Thyroid gland (tissue), 4 donors: ENCODE results near the gene ADAMTS2. TPM values are rescaled to one million over a fixed set of nuclear protein-coding genes. Genes with fewer than 3 reads are reported as not detected.

ENCODE experiments used
- DNase-seq, 2 donors: peaks; one replicate each; pipeline ENCODE4 v3.0.0-alpha.2; 2019
- H3K27ac ChIP-seq, 3 donors: fragments of 200-600 bp; sonication (generic); 1 replicate in 2 of 3; 2 replicates in 1 of 3; pipeline ENCODE4 v1.5.1; 2016 to 2019; ENCODE audit warnings: mild to moderate bottlenecking in 1 of 3, moderate library complexity in 1 of 3
- H3K27me3 ChIP-seq: fragments of 200-600 bp; sonication (generic); one replicate; pipeline ENCODE4 v1.5.1; 2019
- H3K36me3 ChIP-seq, 2 donors: fragments of 200-600 bp; sonication (generic); one replicate each; pipeline ENCODE4 v1.5.1; 2016 to 2019
- H3K4me1 ChIP-seq, 2 donors: fragments of 200-600 bp; sonication (generic); one replicate each; pipeline ENCODE4 v1.5.1; 2017 to 2019
- H3K4me3 ChIP-seq, 3 donors: fragments of 200-600 bp; sonication (generic); replicated peaks in 1 of 3; 1 replicate in 2 of 3; 2 replicates in 1 of 3; pipeline ENCODE4 v1.5.1; 2016; ENCODE audit warnings: mild to moderate bottlenecking in 1 of 3
- H3K9me3 ChIP-seq: fragments of 200-600 bp; sonication (generic); one replicate; pipeline ENCODE4 v1.5.1; 2017
- CTCF ChIP-seq, 6 experiments: fragments of 200-600 bp in 3 of 6; fragments of 450-650 bp in 3 of 6; sonication (generic) in 3 of 6; IDR thresholded peaks; one replicate each; pipeline ENCODE4 v1.5.1; 2016 to 2019; ENCODE audit warnings: antibody characterized with exemption in 6 of 6, mild to moderate bottlenecking in 2 of 6, inconsistent platforms in 1 of 6, moderate library complexity in 1 of 6
- POLR2A ChIP-seq, 2 donors: fragments of 450-650 bp; IDR thresholded peaks; one replicate each; pipeline ENCODE4 v1.6.1; 2017; ENCODE audit warnings: antibody characterized with exemption in 2 of 2, mild to moderate bottlenecking in 2 of 2, moderate library complexity in 1 of 2
- WGBS, 2 donors: methylation state at CpG; one replicate each; pipeline ENCODE4 v1.1.5; 2017; 5-methylcytosine and 5-hydroxymethylcytosine counted together
- intact Hi-C: fragments of 100-400 bp; cut with DNase I; formaldehyde crosslinking; loops from one replicate; pipeline ENCODE4 v1.15.1; 2023
- total RNA-seq, 4 donors: library from RNA; depleted of rRNA; stranded (reverse); fragments of >200 nt; gene quantifications; one replicate each; pipeline ENCODE4 v1.2.3, GENCODE V29; 2016

Gene ADAMTS2
- total RNA-seq, 4 donors from 2014 or later = 3.5 to 16.2 (median 7.3) TPM

GRCh38 chr5:179378116-179378440 is 32.8 kb upstream of the ADAMTS2 start:
- WGBS, 2 donors = 87% methylated on average over 5 of the region's 5 CpGs; no CpG with 5 or more reads in 1 of the 2 donors
- Histone ChIP-seq H3K4me3 (no peak overlapping the region), H3K27me3 (no peaks in the 10 kb centered on the region), H3K36me3 (no peaks in the 10 kb centered on the region), H3K27ac (no peak overlapping the region), H3K4me1 (no peaks in the 10 kb centered on the region), H3K9me3 (no peaks in the 10 kb centered on the region)
- TF ChIP-seq POLR2A (IDR thresholded peaks at IDR 0.05) (no peak), CTCF (IDR thresholded peaks at IDR 0.05) (no peak)
- intact Hi-C loops = no loop called here
- no peak for DNase-seq

GRCh38 chr5:179377421-179378115 is 32.3 kb upstream of the ADAMTS2 start:
- intact Hi-C loops = no loop called here
- TF ChIP-seq CTCF (IDR thresholded peaks at IDR 0.05) (no peak), POLR2A (IDR thresholded peaks at IDR 0.05) (no peak)
- 73 to 80% methylated on average over 12 to 15 of the region's 17 CpGs for WGBS, 2 donors

GRCh38 chr5:179376701-179377420 is 31.6 kb upstream of the ADAMTS2 start:
- no peaks in the 10 kb centered on the region for H3K9me3 ChIP-seq
- no peak overlapping the region for H3K4me3 ChIP-seq
- DNase-seq = no peak
- WGBS, 2 donors = 88 to 89% methylated on average over 19 of the region's 19 CpGs
- intact Hi-C loops = no loop called here
- TF ChIP-seq POLR2A (IDR thresholded peaks at IDR 0.05) = no peak
- TF ChIP-seq CTCF (IDR thresholded peaks at IDR 0.05) = no peak
- H3K27ac ChIP-seq = no peak overlapping the region
- H3K36me3 ChIP-seq = no peaks in the 10 kb centered on the region
- no peaks in the 10 kb centered on the region for H3K27me3 ChIP-seq
- H3K4me1 ChIP-seq = no peaks in the 10 kb centered on the region

More at GRCh38 chr5:179377421-179378115, 32.3 kb upstream of the ADAMTS2 start:
- no peak for DNase-seq
- Histone ChIP-seq H3K27me3 (no peaks in the 10 kb centered on the region), H3K27ac (no peak overlapping the region), H3K4me3 (no peak overlapping the region), H3K36me3 (no peaks in the 10 kb centered on the region), H3K4me1 (no peaks in the 10 kb centered on the region), H3K9me3 (no peaks in the 10 kb centered on the region)

- WGBS, 2 donors = 70 to 74% methylated on average over 2 of the region's 2 CpGs
- H3K27ac ChIP-seq = no peak overlapping the region
- H3K36me3 ChIP-seq = no peaks in the 10 kb centered on the region
- intact Hi-C loops = no loop called here
- no peak overlapping the region for H3K4me3 ChIP-seq
- H3K27me3 ChIP-seq = no peaks in the 10 kb centered on the region
- TF ChIP-seq CTCF (IDR thresholded peaks at IDR 0.05) = no peak
- TF ChIP-seq POLR2A (IDR thresholded peaks at IDR 0.05) = no peak
- no peaks in the 10 kb centered on the region for H3K9me3 ChIP-seq
- DNase-seq = no peak
- no peaks in the 10 kb centered on the region for H3K4me1 ChIP-seq
Measured at GRCh38 chr5:179375831-179376365, 30.6 kb upstream of the ADAMTS2 start.

GRCh38 chr5:179375236-179375685 is 30.0 kb upstream of the ADAMTS2 start:
- no peaks in the 10 kb centered on the region for H3K4me1 ChIP-seq
- no peak overlapping the region for H3K4me3 ChIP-seq
- 39 to 45% methylated on average over 3 of the region's 3 CpGs for WGBS, 2 donors
- H3K36me3 ChIP-seq = no peaks in the 10 kb centered on the region
- no peak overlapping the region for H3K27ac ChIP-seq
- DNase-seq = no peak
- TF ChIP-seq POLR2A (IDR thresholded peaks at IDR 0.05) = no peak
- H3K27me3 ChIP-seq = no peaks in the 10 kb centered on the region
- intact Hi-C loops = no loop called here
- no peaks in the 10 kb centered on the region for H3K9me3 ChIP-seq
